Activated CD8-positive, alpha-beta memory T cell treated with anti-CD3 and anti-CD28 coated beads, Interleukin-2, amount 50 U/mL, for 4 hours (primary cell): ENCODE measurements around the gene KIZ.
"Not testable (repeated sequence)": the region's sequence is repeated elsewhere in the genome, so short reads cannot be mapped to it uniquely, and the experiment has no call there.

Experiments
- DNase-seq: peaks from one replicate; pipeline ENCODE4 v3.0.0-alpha.2; 2020

Gene KIZ

DNA sequence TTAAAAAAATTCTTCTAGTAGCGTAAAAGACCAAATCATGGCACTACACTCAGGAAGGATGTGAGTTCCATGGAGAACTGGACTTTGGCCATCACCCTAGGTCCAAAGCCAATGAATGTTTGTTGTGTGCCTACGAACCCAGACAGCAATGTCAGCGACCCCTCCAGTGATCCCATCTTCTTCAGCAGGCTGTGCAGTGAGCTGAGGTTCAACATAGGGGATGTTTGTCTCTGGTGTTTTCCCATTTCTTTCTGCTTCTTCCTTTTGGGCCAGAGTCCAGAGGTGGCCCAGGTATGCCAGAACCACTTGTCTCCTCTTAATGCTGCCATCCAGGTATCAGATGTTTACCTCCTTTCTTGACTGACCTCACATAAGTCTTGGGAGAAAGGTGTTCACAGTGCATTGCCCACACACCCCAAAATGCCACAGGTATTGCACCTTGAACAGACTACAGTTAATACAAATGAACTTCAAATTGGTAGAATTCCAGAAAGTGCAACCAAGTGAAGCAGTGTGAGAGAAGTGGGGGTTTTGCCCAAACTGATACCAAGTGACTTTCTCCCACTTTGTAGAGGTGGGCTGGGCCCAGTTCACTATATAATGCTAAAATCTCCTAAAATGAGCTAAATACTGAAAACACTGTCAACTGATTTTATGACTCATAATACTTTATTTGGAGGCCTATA lies 14.1 kb downstream of the KIZ start:
- no peak for DNase-seq

DNA sequence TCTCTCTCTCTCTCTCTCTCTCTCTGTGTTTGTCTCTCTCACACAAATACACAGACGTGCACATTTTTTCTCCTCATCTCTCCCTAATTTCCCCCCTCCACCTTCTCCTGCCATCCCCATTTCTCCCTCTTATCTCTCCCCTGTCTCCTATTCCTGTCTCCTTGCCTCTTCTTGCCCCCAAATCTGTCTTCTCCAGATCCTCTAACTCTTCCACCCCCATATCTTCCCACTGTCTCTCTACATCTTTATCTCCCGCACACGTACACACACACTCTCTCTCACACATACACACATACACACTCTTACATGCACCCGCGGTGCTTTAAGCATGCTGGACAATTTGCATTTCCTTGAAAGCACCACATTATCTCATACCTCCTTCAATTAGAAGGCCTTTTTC lies 15.9 kb downstream of the KIZ start:
- no peak for DNase-seq

DNA sequence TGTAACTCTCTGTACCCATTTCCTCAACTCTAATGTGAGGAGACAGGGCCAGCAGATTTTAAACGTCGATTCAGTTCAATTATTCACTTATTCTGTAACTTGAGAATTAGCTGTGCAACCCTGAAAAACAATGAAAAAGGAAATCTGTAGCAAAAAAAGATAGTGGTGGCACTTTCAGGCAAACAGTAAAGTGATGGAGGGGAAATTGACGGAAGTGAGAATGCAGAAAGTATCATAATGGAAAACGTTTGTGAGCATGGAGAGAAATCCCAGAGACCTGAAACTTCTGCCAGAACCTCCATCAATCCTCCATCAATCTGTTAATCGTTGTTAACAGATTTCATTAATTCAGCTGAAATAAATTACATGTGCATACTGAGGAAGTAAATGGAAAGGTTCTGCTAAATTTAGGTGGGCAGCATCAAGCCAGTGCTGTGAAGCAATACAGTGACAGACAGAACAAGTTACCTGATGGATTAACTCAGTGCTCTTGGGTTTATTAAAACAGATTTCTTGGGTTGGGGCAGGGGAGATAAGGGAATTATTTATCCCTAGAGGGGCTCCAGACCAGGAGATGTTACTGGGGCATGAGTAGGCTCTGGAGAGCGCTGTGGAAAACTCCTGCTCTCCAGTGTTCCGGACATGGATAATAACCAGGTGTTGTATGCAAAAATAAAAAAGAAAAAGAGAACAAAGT lies 17.5 kb downstream of the KIZ start:
- DNase-seq = no peak

DNA sequence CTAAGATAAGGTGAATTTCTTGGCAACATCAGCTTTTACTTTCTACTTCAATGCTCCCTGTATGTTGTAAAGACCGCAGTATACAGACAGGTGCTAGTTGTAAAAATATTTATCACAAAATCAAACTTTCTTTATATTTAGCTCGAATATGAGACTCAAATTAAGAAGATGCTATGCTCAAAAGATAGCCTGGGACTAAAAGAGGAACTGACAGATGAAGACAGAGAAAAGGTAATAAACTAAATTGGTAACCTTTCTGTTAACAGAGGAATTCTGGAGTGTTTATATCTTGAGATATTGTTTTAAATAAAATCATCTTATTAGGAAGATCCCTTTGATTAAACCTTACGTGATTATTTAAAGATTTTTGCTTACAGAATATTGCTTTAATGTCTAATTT lies 19.5 kb downstream of the KIZ start:
- no peak for DNase-seq

DNA sequence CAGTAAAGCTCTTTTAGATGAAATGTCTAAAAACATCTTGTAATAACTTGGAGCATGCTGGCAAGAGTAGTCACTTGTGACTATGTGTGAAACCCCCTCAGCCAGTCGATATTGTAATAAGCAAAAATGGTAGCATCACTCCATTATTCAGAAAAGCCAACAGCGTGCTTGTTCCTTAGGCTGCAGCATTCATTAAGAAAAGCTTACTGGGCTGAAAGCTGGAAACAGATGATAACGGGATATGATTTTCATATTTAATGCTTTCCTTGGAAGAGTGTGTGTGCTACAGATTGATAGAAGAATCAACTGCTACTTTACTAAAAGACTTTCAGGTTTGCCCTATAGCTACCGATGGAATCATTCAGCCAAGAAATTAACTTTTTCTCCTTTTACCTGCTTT lies 20.3 kb downstream of the KIZ start:
- DNase-seq = no peak

DNA sequence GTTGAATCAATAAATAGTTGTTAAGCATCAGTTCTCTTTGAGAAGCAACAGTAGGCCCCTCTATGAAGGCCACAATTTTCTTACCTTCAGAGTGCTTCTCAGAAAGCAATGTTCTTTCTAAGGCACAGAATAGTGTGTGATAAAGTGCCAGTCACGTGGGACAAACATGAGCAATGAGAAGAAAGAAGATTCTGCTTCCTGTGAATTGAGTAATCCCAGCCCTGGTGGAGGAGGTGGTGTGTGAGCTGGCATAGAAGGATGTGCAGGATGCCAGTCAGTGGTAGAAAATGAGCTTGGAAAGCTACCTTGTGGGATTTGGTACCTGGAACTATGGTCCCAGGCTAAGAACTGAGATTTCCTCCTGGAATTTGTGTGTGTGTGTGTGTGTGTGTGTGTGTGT lies 21.7 kb downstream of the KIZ start:
- DNase-seq = no peak

DNA sequence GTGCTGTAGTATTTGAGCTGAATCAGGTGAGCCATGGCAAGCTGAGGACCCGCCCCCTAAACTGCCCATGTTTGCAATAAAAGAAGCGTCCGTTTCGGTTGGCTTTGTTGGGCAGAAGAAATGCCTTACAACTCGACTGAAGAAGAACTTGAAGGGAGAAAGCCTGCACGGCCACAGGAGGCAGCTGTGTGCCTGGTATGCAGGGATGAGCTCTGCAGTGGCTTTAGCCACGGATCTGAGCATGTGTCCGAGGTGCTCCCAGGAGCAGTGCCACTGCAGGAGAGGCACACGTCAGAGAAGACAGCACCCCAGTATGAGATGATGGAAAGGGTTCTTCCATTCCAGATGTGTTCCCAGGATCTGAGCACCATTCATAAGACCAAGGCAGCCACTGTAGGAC lies 23.5 kb downstream of the KIZ start:
- DNase-seq = no peak

DNA sequence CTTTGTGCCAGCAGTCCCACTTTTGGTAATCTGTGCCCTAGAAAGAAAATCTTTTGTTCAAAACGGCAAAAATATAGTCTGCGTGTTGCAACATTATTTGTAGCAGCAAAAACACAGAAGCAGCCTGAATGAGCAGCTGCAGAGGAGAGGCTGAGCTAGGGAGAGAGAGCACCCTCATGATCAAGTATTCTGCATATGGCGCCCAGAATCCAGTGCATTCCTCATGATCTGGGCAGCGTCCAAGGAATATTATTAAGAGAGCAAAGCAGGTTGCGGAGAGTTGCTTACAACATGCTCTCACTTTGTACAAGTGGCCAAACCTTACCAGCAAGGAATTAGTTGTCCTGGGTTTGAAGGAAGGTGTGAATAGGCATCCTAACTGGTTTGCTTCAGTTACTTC lies 25.9 kb downstream of the KIZ start:
- DNase-seq = no peak

DNA sequence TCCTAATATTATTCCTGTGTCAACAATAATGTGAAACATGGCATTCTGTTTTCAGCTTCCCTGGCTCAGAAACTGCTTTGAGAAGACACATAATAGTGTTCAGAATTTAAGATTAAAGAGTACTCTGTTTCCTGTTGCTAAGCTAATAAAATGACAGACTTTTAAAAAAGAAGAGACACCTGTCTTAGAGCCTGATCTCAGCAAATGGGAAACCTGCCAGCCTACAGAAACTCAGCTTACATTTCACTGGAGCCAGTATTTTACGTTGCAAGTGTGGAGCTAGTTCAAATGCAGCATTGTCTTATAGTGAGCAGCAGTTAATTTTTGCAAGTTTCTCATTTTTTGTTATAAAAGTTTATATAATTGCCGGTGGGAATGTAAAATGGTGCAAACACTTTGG lies 28.8 kb downstream of the KIZ start:
- no peak for DNase-seq

DNA sequence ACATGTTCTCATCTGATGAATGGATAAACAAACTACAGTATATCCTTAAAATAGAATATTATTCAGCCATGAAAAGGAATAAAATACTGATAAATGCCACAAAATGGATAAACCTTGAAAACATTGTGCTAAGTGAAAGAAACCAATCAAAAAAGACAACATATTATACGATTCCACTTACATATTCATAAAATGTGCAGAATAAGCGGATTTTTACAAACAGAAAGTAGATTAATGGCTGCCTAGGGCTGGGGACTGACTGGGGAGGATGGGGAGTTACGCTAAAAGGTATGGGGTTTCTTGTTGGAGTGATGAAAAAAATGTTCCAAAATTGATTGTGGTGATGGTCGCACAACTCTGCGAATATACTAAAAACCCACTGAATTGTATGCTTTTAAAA lies 29.4 kb downstream of the KIZ start:
- DNase-seq = no peak

DNA sequence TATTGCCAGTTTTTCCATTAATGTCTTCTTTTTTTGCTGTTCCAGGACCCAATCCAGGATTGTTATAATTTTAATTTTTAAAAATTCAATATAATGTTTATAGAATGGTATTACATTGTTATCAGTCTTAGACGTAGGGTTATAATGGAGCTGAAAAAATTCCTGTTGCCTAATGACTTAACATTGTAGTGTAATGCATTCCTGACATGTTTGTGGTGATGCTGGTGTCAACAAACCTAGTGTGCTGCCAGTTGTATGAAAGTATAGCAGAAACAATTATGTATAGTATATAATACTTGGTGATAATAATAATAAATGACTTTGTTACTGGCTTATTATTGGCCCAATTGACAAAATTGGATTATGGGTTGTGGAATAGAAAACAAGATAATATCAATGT lies 30.4 kb downstream of the KIZ start:
- DNase-seq = no peak

DNA sequence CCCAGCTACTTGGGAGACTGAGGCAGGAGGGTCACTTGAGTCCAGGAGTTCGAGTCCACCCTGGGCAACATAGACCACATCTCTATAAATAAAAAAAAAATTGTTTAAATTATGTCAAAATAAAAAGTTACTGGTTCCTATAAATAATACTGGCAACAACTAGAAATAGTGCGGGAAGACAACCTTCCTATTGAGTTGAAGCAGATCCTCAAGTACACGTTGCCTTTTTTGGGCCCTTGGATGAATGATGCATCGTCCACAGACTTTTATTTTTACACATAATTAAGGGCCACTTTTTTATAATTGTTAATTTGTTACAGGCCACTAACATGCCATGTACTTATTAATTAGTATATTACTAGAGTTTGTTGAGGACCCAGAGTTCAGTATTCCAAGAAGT lies 31.1 kb downstream of the KIZ start:
- DNase-seq = no peak

DNA sequence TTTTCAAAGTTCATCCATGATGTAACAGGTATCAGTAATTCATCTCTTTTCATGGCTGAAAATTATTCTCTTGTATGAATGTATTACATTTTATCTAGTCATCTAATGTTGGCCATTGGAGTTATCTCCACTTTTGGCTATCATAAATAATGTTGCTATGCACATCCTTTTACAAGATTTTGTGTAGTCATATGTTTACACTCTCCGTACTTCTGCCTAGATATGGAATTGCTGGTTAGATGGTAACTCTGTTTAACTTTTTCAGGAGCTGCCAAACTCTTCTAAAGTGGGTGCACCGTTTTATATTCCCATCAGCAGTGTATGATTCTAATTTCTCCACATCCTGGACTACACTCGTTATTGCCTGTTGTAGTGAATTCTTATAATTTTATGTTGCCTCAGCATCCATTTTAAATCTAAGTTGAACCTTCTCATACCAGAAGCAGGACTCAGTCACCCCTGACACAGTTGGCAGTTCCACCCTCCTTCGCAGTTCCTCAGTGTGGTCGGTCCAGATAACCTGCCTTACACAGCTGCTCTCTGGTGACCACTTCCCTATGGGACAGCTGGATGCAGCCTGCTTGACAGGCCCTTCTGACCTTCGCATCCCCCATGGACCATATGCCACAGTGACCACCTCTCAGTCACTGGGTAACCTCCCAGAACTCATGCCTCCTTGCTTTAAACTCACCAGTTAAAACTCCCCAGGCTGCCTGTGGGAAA lies 33.9 kb downstream of the KIZ start:
- DNase-seq = no peak

DNA sequence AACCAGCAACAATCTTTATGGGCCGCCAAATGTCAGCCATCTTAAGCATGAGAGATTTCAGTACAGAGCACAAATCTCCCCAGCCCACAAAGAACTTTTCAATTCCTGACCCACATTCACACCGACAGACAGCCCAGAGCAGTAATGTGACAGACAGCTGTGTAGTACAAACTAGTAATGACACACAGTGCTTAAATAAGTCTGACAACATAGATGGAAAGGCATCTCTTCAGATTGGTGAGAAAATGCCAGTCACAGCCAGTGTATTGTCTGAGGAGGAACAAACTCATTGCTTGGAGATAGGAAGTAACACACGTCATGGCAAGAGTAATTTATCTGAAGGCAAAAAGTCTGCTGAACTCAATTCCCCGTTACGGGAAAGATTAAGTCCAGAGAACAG lies 36.0 kb downstream of the KIZ start:
- no peak for DNase-seq

DNA sequence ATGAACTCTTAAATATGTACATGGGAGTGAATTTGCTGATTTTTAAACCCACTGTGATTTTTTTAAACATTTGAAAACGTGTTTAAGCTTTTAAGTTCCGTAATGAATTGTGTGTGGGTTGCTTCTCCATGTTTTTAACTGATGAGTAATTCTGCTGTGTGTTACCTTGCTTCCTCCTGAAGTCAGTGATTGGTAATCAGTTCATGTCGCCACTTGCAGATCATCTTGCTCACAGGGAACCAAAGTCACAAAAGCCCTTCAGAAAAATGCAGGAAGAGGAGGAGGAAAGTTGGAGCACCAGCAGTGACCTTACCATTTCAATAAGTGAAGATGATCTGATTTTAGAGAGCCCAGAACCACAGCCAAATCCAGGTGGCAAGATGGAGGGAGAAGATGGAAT lies 36.7 kb downstream of the KIZ start:
- no peak for DNase-seq

DNA sequence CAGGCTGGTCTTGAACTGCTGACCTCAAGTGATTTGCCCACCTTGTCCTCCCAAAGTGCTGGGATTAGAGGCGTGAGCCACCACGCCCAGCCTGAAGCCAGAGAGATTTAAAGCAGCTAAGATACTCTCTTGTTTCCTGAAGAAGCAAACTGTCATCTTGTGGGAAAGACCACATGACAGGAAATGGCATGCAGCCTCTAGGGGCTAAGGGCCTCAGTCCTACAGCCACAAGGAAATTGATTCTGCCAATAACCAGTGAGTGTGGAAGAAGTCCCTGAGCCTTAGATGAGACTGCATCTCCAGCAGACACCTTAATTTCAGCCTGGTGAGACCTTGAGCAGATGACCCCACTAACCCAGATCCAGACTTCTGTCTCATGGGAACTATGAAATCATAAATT lies 40.9 kb downstream of the KIZ start:
- DNase-seq = no peak

DNA sequence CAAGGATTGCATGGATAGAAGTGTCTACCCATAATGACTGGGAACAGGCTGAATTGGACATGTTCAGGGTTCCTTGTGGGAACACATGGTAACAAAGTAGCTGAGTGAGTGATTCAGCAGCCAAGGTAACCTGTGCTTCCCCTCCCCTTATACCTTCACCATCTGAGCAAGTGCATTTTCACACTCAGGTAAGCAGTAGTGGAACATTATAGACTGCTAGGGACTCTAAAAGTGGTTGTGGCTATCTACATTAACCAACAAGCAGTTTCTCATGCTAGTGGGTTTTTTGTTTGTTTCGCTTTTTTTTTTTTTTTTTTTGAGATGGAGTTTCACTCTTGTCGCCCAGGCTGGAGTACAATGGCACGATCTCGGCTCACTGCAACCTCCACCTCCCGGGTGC lies 41.4 kb downstream of the KIZ start:
- DNase-seq = no peak

DNA sequence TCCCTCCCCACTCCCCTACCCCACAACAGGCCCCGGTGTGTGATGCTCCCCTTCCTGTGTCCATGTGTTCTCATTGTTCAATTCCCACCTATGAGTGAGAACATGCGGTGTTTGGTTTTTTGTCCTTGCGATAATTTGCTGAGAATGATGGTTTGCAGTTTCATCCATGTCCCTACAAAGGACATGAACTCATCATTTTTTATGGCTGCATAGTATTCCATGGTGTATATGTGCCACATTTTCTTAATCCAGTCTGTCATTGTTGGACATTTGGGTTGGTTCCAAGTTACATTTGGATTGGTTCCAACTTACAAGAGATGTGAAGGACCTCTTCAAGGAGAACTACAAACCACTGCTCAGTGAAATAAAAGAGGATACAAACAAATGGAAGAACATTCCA lies 42.2 kb downstream of the KIZ start:
- not testable (repeated sequence) for DNase-seq

DNA sequence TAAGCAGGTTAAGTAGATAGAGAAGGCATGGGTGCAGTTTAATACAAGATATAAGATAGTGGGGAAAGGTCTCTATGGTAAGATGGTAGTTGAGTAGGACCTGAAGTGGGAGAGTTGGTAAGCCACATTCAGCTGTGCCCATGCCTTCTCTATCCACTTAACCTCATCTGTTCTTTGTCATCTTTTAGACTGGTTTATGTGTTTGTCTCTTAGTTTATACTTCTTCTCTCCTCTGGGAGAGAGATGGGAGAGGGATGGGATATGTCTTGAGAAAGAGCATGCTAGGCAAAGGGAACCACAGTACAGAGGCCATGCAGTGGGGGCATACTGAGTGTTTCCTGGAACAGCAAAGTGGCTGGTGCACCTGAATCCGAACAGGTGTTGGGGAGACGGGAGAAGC lies 46.7 kb downstream of the KIZ start:
- no peak for DNase-seq

DNA sequence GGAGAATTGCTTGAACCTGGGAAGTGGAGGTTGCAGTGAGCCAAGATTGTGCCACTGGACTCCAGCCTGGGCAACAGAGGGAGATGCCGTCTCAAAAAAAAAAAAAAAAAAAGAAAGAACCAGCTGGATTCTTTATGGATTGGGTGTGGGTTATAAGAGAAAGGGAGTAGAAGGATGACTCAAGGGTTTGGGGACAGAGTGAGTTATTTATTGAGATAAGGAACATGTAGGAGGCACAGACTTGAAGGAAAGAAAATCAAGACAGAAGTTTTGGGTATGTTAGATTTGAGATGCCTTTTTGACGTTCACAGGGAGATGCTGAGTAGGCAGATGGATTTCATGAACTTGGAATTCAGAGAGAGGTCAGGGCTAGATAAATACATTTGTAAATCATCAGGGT lies 47.6 kb downstream of the KIZ start:
- DNase-seq = no peak

DNA sequence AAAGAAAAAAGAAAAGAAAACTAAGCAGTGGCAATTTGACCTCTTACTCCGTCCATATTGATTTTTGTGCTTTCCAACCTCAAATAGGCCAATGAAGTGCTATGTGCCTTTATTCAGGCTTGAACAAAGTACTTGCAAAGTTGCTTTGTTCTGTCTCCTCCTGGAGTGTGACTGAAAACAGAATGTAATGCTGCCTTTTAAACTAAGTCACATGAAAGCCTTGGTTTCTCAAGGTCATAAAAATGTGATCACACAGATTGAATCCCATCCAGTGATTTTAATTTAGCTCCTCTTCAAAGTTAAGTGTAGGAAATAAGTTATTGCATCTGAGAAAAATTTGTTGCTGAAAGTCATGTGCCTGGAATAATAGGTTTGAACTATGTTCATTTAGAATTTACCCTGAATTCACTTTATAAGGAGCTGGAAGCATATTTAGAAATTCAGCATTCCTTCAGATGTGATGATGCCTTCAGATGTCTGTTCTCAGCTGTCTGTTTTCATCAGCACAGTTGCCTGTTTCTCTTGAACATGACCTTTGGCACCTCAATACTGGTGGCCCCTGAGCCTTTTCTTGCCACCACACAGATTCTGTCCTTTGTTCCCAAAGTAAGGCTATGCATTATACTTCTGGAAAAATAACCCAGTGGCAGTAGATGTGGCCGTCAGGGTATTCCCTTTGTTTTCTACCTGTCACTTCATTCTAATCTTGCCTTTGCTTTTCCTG lies 48.8 kb downstream of the KIZ start:
- DNase-seq = no peak

DNA sequence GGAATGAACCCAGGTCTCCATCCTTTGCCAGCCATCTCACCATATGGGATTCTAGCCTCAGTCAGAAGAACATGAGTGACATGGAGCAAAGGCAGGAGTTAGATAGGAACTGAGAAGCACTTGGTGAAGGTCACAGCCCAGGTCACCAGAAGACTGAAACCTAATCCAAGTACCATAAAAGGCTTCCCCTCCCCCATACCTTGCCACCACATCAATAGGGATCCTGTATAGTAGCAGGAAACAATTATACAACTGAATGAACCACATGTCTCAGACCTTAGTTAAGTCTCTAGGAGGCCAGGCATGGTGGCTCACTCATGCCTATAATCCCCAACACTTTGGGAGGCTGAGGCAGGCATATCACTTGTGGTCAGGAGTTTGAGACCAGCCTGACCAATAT lies 49.6 kb downstream of the KIZ start:
- DNase-seq = no peak

DNA sequence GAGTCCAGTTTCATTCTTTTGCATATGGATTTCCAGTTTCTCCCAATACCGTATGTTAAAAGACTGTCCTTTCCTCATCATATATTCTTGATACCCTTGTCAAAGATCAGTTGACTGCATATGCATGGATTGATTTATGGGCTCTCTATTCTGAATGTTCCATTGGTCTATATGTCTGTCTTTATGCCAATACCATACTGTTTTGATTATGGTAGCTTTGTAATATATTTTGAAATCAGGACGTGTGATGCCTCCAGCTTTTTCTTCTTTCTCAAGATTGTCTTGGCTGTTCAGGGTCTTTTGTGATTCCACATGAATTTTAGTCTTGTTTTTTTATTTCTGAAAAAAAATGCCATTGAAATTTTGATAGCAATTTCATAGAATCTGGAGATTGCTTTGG lies 51.9 kb downstream of the KIZ start:
- DNase-seq = no peak

DNA sequence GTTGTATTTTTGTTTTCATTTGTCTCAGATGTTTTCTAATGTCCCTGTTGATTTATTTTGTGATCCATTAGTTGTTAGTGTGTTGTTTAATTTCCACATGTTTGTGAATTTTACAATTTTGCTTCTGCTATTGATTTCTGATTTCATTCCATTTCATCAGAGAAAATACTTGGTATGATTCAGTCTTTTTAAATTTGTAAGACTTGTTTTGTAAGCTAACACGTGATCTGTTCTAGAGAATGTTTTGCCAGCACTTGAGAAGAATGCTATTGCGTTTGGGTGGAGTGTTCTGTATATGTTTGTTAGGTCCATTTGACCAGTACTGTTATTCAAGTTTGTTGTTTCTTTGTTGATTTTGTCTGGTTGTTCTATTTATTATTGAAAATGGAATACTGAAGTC lies 53.9 kb downstream of the KIZ start:
- DNase-seq = no peak
